A673 (cell line): Measurements from ENCODE around the gene ASAP3. TPM values are rescaled to one million over a fixed set of nuclear protein-coding genes. Genes with fewer than 3 reads are reported as not detected.
"Not testable (repeated sequence)": the region's sequence is repeated elsewhere in the genome, so short reads cannot be mapped to it uniquely, and the experiment has no call there.

Experiments used
- BruUV-seq: library from RNA; stranded (reverse); fragments of 400-500 nt; replicated peaks from 2 replicates; lab custom pipeline; 2021; lab: Mats Ljungman, UMichigan
- CTCF ChIA-PET: fragments of 300-600 bp; sonication (Branson Sonifier 250); formaldehyde crosslinking; loops from one replicate; lab custom pipeline; 2022; ENCODE audit warnings: antibody characterized with exemption; lab: Charles Lee
- POLR2A ChIA-PET: fragments of 300-600 bp; sonication (Branson Sonifier 250); formaldehyde crosslinking; loops from one replicate; lab custom pipeline; 2022; ENCODE audit warnings: antibody characterized with exemption; ENCODE audit not compliant: low non-redundant PET; lab: Charles Lee
- DNase-seq: peaks from one replicate; pipeline ENCODE4 v3.0.0-alpha.2; 2015; ENCODE audit warnings: low spot score
- H3K27ac ChIP-seq: fragments of 200-600 bp; sonication (generic); 2 replicates; pipeline ENCODE4 v1.5.1; 2016; ENCODE audit warnings: mixed run types, low read depth, mild to moderate bottlenecking, mixed read lengths, antibody characterized with exemption, low read length; ENCODE audit not compliant: poor library complexity, severe bottlenecking
- H3K27me3 ChIP-seq: fragments of 200-600 bp; sonication (generic); replicated peaks from 2 replicates; pipeline ENCODE4 v1.6.1; 2017; ENCODE audit warnings: mixed run types, low read depth, mild to moderate bottlenecking, mixed read lengths, antibody characterized with exemption, low read length; ENCODE audit not compliant: insufficient read depth, poor library complexity
- H3K36me3 ChIP-seq: fragments of 200-600 bp; sonication (generic); 2 replicates; pipeline ENCODE4 v1.6.1; 2016; ENCODE audit warnings: mixed run types, mild to moderate bottlenecking, mixed read lengths, antibody characterized with exemption, low read length; ENCODE audit not compliant: insufficient read depth, poor library complexity, severe bottlenecking
- H3K4me1 ChIP-seq: fragments of 200-600 bp; sonication (generic); 2 replicates; pipeline ENCODE4 v1.6.1; 2017; ENCODE audit warnings: mixed run types, mild to moderate bottlenecking, mixed read lengths, antibody characterized with exemption, low read length; ENCODE audit not compliant: insufficient read depth, poor library complexity, severe bottlenecking
- H3K4me3 ChIP-seq: fragments of 200-600 bp; sonication (generic); 2 replicates; pipeline ENCODE4 v1.5.1; 2016; ENCODE audit warnings: low read depth, mixed run types, mild to moderate bottlenecking, mixed read lengths, low read length; ENCODE audit not compliant: poor library complexity, severe bottlenecking
- H3K9me3 ChIP-seq: fragments of 200-600 bp; sonication (generic); 2 replicates; pipeline ENCODE4 v1.6.1; 2016; ENCODE audit warnings: mixed run types, low read depth, mild to moderate bottlenecking, mixed read lengths, antibody characterized with exemption, low read length; ENCODE audit not compliant: poor library complexity, severe bottlenecking
- EZH2 ChIP-seq: fragments of 200-600 bp; sonication (generic); IDR thresholded peaks from 2 replicates; pipeline ENCODE4 v1.6.1; 2017; ENCODE audit warnings: borderline replicate concordance, low read depth, mild to moderate bottlenecking, mixed read lengths, antibody characterized with exemption, low read length; ENCODE audit not compliant: poor library complexity, severe bottlenecking
- intact Hi-C: fragments of 100-400 bp; cut with micrococcal nuclease; formaldehyde crosslinking; loops from one replicate; pipeline ENCODE4 v1.10.0; 2022; ENCODE audit not compliant: unreplicated experiment
- total RNA-seq: library from RNA; stranded (reverse); gene quantifications from 2 replicates; pipeline ENCODE4 v1.2.3, GENCODE V29; 2021
- TF ChIP-seq, protein P1 (sequence below): fragments of 300-800, 200-600 bp; sonication (generic); conservative IDR thresholded peaks from 2 replicates; pipeline ENCODE4 v1.5.1; 2017; ENCODE audit warnings: low read depth, mild to moderate bottlenecking, antibody characterized with exemption, low read length, moderate library complexity, mixed read lengths

The ASAP3 gene
- total RNA-seq, 1 experiment from 2014 or later = 7.8 TPM

DNA sequence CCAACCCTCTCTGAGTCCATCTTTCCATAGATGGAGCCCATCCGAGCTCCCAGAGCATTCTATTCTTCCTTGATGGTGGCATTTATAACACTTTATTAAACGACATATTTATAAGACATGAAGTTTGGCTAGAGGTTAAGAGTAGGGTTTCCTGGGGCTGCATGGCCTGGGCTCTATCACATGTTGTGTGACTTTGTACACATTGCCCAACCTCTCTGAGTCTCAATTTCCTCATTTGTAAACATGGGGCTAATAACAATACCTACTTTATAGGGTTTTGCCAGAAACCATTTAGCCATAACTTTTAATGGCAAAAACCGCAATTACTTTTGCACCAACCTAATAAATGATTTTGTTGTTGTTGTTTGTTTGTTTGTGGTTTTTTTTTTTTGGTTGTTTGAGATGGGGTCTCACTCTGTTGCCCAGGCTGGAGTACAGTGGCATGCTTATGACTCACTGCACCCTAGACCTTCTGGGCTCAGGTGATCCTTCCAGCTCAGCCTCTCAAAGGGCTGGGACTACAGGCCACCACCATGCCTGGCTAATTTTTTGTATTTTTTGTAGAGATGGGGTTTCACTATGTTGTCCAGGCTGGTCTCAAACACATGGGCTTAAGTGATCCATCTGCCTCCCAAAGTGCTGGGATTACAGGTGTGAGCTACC lies 13.9 kb upstream of the ASAP3 start:
- POLR2A ChIA-PET = no interaction called here
- H3K9me3 ChIP-seq = no peaks in the 10 kb centered on the region
- no peak overlapping the region for H3K4me3 ChIP-seq
- TF ChIP-seq, protein P1, sequence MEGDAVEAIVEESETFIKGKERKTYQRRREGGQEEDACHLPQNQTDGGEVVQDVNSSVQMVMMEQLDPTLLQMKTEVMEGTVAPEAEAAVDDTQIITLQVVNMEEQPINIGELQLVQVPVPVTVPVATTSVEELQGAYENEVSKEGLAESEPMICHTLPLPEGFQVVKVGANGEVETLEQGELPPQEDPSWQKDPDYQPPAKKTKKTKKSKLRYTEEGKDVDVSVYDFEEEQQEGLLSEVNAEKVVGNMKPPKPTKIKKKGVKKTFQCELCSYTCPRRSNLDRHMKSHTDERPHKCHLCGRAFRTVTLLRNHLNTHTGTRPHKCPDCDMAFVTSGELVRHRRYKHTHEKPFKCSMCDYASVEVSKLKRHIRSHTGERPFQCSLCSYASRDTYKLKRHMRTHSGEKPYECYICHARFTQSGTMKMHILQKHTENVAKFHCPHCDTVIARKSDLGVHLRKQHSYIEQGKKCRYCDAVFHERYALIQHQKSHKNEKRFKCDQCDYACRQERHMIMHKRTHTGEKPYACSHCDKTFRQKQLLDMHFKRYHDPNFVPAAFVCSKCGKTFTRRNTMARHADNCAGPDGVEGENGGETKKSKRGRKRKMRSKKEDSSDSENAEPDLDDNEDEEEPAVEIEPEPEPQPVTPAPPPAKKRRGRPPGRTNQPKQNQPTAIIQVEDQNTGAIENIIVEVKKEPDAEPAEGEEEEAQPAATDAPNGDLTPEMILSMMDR = no peak
- no peak for TF ChIP-seq EZH2
- no peak overlapping the region for H3K27ac ChIP-seq
- no peak for DNase-seq
- H3K36me3 ChIP-seq = no peaks in the 10 kb centered on the region
- no peaks in the 10 kb centered on the region for H3K4me1 ChIP-seq
- CTCF ChIA-PET = interaction anchor here (0.6 to 1.9 kb wide), 11 partner anchors 8 to 166 kb away, joined by 3 to 59 read pairs (median 4); partner anchors contain the start of gene ASAP3
- BruUV-seq = no TSS peak
- intact Hi-C loops = loop anchor here (1.0 to 5.0 kb wide), 3 partner anchors 42 to 169 kb away; no protein-coding TSS in a partner anchor
- no peaks in the 10 kb centered on the region for H3K27me3 ChIP-seq

DNA sequence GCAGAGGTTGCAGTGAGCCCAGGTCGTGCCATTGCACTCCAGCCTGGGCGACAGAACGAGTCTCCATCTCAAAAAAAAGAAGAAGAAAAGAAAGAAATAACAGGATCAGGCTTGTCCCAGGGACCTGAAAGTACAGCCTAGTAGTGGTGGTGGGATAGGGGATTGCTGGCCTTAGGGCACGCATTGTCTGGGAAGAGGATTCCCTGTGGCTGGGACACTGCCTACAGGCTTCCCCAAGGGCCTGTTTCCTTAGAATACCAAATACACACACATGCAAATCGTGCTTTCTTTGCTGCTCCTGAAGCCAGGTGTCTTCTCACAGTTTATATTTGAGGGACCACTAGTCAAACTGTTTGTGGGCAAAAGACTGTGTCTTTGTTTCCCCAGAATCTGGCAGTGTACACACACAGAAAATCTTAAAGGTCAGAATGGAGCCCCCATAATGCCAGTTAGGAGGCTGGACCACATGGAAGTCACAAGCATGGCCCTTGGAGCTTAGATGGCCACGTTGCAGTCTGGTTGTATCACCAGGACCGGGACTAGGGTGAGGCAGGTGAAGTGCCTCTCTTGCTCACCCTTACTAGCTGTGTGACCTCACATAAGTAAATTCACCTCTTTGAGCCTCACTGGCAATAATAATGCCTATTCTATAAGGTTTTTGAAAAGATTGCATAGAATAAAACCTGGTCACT lies 12.7 kb upstream of the ASAP3 start:
- H3K27ac ChIP-seq = no peak overlapping the region
- no peaks in the 10 kb centered on the region for H3K36me3 ChIP-seq
- no peaks in the 10 kb centered on the region for H3K4me1 ChIP-seq
- TF ChIP-seq EZH2 = no peak
- TF ChIP-seq, protein P1 = no peak
- no peak overlapping the region for H3K4me3 ChIP-seq
- no peaks in the 10 kb centered on the region for H3K9me3 ChIP-seq
- no peaks in the 10 kb centered on the region for H3K27me3 ChIP-seq
- intact Hi-C loops = loop anchor here (1.0 to 5.0 kb wide), 3 partner anchors 44 to 171 kb away; no protein-coding TSS in a partner anchor
- POLR2A ChIA-PET = interaction anchor here (0.6 kb wide), 1 partner anchor 48 kb away, joined by 3 read pairs; no protein-coding TSS in a partner anchor
- no TSS peak for BruUV-seq
- CTCF ChIA-PET = interaction anchor here (0.6 to 1.9 kb wide), 17 partner anchors 9 to 334 kb away, joined by 3 to 59 read pairs (median 5); partner anchors contain the start of gene ASAP3
- no peak for DNase-seq

DNA sequence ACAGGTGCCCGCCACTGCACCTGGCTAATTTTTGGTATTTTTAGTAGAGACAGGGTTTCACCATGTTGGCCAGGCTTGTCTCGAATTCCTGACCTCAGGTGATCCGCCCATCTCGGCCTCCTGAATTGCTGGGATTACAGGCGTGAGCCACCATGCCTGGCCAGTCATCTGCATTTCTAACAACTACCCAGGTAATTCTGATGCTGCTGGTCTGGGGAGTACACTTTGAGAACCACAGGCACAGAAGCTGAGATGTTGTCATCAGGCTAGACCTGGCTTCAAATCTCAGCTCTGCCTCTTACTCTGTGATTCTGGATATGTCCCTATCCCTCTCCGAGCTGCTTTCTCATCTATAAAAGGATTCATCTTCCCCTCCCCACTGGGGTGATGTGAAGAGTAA lies 10.9 kb upstream of the ASAP3 start:
- BruUV-seq, POLR2A ChIA-PET, H3K27me3 ChIP-seq, H3K9me3 ChIP-seq, H3K4me1 ChIP-seq, H3K4me3 ChIP-seq, H3K36me3 ChIP-seq, DNase-seq, H3K27ac ChIP-seq: not testable (repeated sequence)
- intact Hi-C loops = loop anchor here (5.0 kb wide), 1 partner anchor 172 kb away; no protein-coding TSS in a partner anchor
- CTCF ChIA-PET = interaction anchor here (1.0 kb wide), 1 partner anchor 142 kb away, joined by 3 read pairs; no protein-coding TSS in a partner anchor

DNA sequence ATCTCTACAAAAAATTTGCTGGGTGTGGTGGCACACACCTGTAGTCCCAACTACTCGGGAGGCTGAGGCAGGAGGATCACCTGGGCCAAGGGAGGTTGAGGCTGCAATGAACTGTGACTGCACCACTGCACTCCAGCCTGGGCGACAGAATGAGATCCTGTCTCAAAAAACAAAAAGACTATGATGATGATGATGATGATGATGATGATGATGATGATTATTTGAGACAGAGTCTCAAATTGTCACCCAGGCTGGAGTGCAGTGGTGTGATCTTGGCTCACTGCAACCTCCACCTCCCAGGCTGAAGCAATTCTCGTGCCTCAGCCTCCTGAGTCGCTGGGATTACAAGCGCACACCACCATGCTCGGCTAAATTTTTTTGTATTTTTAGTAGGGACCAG lies 8.8 kb upstream of the ASAP3 start:
- H3K9me3 ChIP-seq, H3K4me3 ChIP-seq, CTCF ChIA-PET, BruUV-seq, H3K27ac ChIP-seq, H3K27me3 ChIP-seq, H3K36me3 ChIP-seq, H3K4me1 ChIP-seq, DNase-seq, POLR2A ChIA-PET, intact Hi-C loops: not testable (repeated sequence)
